HG02623 (cell line): ENCODE data around the gene LARP1B.
"Not testable (repeated sequence)": the region's sequence is repeated elsewhere in the genome, so short reads cannot be mapped to it uniquely, and the experiment has no call there.

Experiments used
- ATAC-seq: cut with Tn5 transposase; IDR thresholded peaks from one replicate; pipeline ENCODE4 v1.9.1; 2021; ENCODE audit warnings: moderate library complexity; ENCODE audit not compliant: unreplicated experiment

LARP1B gene

DNA sequence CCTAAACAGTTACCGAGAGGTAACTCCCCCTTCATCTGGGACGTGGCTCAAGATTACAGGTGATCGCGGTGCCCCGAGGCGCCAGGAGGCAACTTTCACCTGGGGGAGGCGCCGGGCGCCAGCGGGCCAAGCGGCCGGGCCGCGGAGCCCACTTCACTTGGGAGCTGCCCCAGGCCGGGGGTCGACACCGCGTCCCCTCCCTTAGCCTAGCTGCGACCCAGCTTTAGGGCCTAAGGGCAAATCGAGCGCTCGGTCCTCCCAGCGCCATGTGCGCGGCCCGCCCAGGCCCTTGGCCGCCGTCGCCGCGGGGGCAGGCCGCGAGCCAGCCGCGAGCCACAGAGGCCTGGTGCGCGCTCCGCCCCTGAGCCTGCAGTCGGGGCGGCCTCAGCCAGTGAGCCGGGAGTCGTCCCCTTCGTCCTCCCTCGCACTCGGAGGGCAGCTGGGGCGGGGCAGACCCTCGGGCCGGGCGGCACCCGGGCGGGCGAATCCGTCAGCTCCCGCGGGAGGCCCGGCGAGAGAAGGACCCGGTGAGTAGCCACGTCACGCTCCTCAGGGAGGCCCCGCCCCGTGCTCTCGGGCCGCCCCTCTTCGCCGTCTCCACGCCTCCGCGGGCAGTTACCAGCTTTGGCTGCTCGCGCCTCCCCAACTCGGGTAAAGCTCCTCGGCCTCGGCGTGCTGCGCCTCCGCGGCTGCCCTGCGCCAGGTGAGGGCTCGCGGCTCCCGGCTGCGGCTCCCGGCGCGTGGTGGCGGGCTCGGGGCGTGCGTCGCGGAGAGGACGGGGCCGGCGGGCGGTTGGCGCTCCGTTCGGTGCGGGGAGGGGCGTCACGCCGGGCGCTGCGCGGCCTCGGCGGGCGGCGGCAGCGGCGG lies at the start of gene LARP1B:
Gene LARP1B (plus strand): TSS at position 614 of the 867 bp plus-strand sequence. CDS start 13,640 bp downstream, outside the sequence.
- peak; percentile 87 for ATAC-seq

- no peak for ATAC-seq
These were observed 35.8 kb upstream of the LARP1B start for GRCh38 chr4:128025319-128025718.

GRCh38 chr4:128029907-128030306 lies 31.2 kb upstream of the LARP1B start:
- no peak for ATAC-seq

DNA sequence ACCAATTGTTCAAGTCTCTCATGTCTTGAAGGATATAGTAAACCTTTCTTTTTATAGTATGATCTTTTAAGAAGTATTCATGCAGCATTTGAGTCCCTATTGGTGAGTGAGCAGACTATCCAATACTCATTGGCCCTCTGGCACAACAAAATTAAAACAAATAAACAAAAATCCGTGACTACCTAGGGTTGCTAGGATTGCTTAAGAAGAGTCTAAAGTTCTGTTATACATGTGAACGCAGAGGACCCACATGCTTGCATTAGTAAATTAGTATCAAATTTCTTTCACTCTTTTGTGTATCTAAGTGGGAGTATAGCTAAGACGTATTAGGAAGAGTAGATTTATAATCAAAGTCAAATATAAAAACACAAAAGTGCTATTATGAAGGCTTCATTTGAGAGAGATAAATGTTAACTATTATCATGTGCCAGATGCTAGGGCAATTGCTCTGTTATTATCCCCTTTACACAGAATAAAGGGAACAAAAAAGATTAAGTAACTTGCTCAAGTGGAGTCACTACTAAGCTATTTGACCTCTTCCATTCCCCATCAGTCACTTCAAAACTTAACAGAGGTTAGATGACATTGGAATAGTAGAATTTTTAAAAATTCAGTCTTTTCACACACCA lies 29.2 kb upstream of the LARP1B start:
- ATAC-seq = no peak

DNA sequence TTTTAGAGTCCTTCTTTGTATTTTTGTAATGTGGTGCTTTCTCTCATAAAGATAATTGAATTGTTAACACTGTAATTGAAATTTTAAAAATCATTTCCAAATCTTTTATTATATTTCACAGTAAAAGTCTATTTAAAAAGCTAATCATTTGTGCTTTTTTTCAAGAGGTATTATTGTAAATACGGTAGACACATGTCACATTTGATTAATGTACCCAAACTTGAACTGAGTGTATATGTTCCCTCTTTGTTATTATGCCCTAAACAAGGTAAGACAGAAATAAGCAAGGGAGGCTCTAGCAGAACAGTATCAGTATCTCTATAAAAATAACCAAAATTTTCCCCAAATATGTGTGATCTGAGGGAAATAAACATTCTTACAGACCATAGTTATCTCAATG lies 21.5 kb upstream of the LARP1B start:
- ATAC-seq = no peak

DNA sequence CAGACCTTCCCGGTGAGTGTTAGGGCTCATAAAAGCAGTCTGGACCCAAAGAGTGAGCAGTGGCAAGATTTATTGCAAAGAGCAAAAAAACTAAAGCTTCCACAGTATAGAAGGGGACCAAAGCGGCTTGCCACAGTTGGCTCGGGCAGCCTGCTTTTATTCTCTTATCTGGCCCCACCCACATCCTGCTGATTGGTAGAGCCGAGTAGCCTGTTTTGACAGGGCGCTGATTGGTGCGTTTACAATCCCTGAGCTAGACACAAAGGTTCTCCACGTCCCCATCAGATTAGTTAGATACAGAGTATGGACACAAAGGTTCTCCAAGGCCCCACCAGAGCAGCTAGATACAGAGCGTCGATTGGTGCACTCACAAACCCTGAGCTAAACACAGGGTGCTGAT lies 14.1 kb upstream of the LARP1B start:
- ATAC-seq = not testable (repeated sequence)

DNA sequence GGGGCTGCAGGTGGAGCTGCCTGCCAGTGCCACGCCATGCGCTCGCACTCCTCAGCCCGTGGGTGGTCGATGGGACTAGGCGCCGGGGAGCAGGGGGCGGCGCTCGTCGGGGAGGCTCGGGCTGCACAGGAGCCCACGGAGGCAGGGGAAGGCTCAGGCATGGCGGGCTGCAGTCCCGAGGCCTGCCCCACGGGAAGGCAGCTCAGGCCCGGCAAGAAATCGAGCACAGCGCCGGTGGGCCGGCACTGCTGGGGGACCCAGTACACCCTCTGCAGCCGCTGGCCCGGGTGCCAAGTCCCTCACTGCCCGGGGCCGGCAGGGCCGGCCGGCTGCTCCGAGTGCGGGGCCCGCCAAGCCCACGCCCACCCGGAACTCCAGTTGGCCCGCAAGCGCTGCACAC lies 13.6 kb upstream of the LARP1B start:
- ATAC-seq = not testable (repeated sequence)

GRCh38 chr4:128051229-128051628 lies 9.9 kb upstream of the LARP1B start:
- ATAC-seq = not testable (repeated sequence)

GRCh38 chr4:128054907-128055306 lies 6.2 kb upstream of the LARP1B start:
- ATAC-seq = not testable (repeated sequence)

DNA sequence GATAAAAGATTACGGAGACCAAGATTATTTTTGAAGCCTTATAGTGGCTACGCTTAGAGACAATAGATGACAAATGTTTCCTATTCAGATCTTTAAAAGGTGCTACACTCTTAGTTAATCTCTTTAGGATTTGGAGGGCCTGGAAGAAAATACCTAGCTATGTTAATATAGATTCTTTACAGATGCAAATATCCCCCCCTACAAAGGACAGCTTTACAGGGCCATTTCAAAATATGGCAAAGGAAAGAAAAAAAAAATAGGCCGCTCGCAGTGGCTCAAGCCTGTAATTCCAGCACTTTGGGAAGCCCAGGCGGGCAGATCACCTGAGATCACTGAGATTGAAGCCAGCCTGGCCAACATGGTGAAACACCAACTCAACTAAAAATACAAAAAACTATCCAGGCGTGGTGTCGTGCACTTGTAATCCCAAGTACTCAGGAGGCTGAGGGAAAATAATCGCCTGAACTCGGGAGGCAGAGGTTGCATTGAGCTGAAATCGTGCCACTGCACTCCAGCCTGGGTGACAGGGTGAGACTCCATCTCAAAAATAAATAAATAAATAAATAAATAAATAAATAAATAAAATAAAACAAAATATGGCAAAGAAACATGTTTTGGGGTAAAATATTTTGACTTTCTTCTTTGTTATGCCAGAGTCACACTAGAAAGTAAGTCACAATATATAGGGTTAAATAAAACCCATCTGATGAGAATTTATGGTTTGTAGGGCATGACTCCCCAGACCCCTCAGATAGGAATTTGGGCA lies 5.5 kb upstream of the LARP1B start:
- not testable (repeated sequence) for ATAC-seq

DNA sequence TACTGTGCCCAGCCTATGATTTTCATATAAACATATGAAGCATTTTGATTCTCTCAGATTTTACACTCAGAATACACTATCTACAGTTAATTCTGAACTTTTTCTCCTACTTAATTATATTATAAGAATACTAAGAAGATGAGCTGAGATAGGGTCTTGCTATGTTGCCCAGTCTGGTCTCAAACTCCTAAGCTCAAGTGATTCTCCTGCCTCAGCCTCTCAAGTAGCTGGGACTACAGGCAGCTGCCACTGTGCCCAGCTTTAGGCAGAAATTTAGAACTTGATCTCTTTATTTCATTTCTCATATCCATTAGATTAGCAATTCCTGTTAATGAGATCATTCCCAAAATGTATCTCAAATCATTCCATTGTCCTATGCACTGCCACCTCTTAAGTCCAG lies 4.7 kb upstream of the LARP1B start:
- no peak for ATAC-seq

DNA sequence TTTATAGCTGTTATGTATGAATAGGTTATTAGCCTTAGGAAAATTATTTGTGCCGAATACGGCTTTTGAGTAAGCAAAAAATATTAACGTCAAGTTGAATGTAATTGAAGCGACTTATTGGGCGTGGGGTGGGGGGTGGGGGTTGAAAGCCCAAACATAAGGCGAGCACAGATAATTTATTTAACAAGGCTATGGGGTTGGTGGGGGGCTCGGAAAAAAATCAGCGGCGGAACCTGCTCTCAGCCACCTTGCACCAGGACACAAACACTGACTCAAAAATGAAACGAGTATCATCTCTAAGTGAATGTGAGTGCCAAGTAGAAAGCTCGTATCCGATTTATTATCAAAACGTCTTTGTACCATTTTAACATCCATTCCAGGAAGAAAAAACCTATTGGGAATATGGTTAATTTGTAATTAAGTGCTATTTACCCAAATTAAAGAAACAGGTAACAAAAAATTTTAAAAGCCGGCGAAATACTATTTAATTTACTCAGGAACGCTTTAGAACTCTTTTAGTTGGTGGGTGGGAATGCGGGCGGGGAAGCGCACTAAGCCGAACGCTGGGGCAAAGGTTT lies 902 bp upstream of the LARP1B start:
- no peak for ATAC-seq

- peak; percentile 32 for ATAC-seq
These were observed 739 bp downstream of the LARP1B start for GRCh38 chr4:128061566-128062536.

GRCh38 chr4:128066453-128066820 lies 5.3 kb downstream of the LARP1B start:
- not testable (repeated sequence) for ATAC-seq

- no peak for ATAC-seq
These were observed 7.8 kb downstream of the LARP1B start for GRCh38 chr4:128068918-128069317.

GRCh38 chr4:128076464-128076863 lies 15.4 kb downstream of the LARP1B start:
- no peak for ATAC-seq

GRCh38 chr4:128095293-128095692 lies 34.2 kb downstream of the LARP1B start:
- not testable (repeated sequence) for ATAC-seq

GRCh38 chr4:128107766-128108165 lies 46.7 kb downstream of the LARP1B start:
- ATAC-seq = no peak

DNA sequence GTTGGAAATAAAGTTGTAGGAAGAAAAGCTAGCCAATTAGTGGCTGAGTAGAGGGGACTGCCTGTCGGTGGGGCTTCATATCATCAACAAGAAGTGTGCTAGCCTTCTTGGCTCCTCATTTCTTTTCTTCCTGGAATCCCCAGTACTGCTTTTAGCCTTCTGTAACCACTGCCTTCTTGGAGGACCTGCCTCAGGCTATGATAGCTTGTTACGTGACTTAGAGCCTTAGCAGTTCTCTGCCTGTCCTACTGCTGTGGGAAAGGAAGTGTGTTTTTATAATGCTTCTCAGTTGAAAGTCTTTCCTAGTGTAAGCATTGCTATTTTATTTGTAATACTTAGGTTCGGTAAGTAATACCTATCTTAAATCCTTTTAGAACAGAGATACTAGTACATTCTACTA lies 61.9 kb downstream of the LARP1B start:
- no peak for ATAC-seq

DNA sequence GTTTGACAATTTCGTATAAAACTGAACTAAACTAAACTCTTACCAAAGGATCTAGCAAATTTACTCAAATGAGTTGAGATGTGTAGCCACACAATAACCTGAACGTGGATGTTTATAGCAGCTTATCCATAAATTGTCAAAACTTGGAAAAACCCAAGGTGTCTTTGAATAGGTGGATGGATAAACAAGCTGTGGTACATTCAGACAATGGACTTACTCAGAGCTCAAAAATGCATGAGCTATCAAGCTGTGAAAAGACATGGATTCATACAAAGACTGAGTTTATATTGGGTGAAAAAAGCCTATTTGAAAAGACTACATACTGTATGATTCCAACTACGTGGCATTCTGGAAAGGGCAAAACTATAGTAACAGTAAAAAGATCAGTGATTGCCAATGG lies 69.5 kb downstream of the LARP1B start:
- ATAC-seq = no peak
